Measurements from ENCODE around the gene CTNNA2. TPM values are rescaled to one million over a fixed set of nuclear protein-coding genes. Genes with fewer than 3 reads are reported as not detected.

Gene CTNNA2
- total and polyA plus RNA-seq, 2 of the 8 experiments (the other 6 are each of a cell fraction or from before 2014, with no cell fraction given): 3.9 to 9.0 TPM

DNA sequence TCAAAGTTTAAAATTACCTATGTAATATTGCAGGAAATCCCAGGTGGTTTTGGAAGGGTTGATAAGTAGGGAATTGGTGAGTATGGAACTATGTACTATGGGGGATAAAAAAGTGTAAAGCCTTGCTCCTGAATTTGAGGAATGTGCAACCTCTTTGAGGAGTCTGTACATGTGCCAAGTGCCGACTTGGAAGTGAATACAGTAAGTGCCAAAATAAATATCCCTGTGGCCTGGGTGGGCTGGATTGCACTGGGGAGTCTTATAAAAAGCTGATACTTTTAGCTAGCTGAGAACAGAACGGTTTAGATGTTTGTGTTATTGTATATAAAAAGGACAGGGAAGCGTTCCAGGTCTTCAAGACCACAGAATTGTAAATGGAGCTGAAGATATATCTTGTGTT lies 1108.8 kb downstream of the CTNNA2 start:
- Histone ChIP-seq H3K4me2 (ENCODE audit: insufficient read depth in 1 of 2, low read depth in 2 of 2, low read length in 2 of 2) (no peak overlapping the region), H3K23ac (ENCODE audit: insufficient read length) (no peak overlapping the region), H2BK20ac (ENCODE audit: low read length) (no peak overlapping the region), H4K91ac (replicated peaks; ENCODE audit: insufficient read length, low read length) (no peak overlapping the region), H3K9me3 (ENCODE audit: insufficient read depth in 2 of 2, low read depth in 1 of 2, low read length in 1 of 2) (no peaks in the 10 kb centered on the region), H3K27ac (ENCODE audit: low read depth, low read length) (no peak overlapping the region), H3K14ac (ENCODE audit: insufficient read length) (no peak overlapping the region), H2BK120ac (replicated peaks; ENCODE audit: low read depth, low read length) (no peak overlapping the region), H3K79me2 (ENCODE audit: control insufficient read depth in 1 of 2, insufficient read depth in 2 of 2, low read length in 2 of 2) (no peaks in the 10 kb centered on the region), H3K36me3 (ENCODE audit: control insufficient read depth in 2 of 4, insufficient read depth in 4 of 4, low read length in 3 of 4) (no peaks in the 10 kb centered on the region), H3K23me2 (ENCODE audit: low read depth, low read length) (no peaks in the 10 kb centered on the region), H3K4me1 (replicated peaks in 1 of 4; ENCODE audit: control insufficient read depth in 3 of 4, insufficient read depth in 4 of 4, low read length in 3 of 4) (no peaks in the 10 kb centered on the region), H4K8ac (ENCODE audit: extremely low read depth, insufficient read depth, low read length) (no peak overlapping the region), H3K4me3 (ENCODE audit: extremely low read depth in 1 of 4, insufficient read depth in 2 of 4, low read depth in 3 of 4, low read length in 4 of 4) (no peak overlapping the region), H4K20me1 (replicated peaks in 1 of 2; ENCODE audit: control insufficient read depth in 1 of 2, insufficient read depth in 2 of 2, low read length in 2 of 2) (no peaks in the 10 kb centered on the region), H2BK5ac (ENCODE audit: low read depth, low read length) (no peak overlapping the region), H2AK5ac (ENCODE audit: low read depth, low read length) (no peak overlapping the region), H3K27me3 (replicated peaks in 1 of 4; ENCODE audit: control insufficient read depth in 3 of 4, extremely low read depth in 1 of 4, insufficient read depth in 3 of 4, low read length in 3 of 4) (no peaks in the 10 kb centered on the region), H2BK15ac (ENCODE audit: low read length) (no peak overlapping the region), H3K4ac (replicated peaks; ENCODE audit: insufficient read length, low read depth, low read length) (no peak overlapping the region), H2AFZ (ENCODE audit: low read length) (no peak overlapping the region), H3K56ac (replicated peaks; ENCODE audit: insufficient read length, low read depth, low read length) (no peak overlapping the region), H4K5ac (ENCODE audit: insufficient read length, low read depth, low read length) (no peak overlapping the region), H3K18ac (ENCODE audit: extremely low read depth, low read length) (no peak overlapping the region), H3K9ac (replicated peaks in 1 of 4; ENCODE audit: extremely low read depth in 1 of 4, low read depth in 3 of 4, low read length in 3 of 4) (no peak overlapping the region), H2BK12ac (ENCODE audit: low read depth, low read length) (no peak overlapping the region), H3K79me1 (ENCODE audit: low read depth, low read length) (no peaks in the 10 kb centered on the region)
- FAIRE-seq (no peak), DNase-seq (ENCODE audit: low read depth in 1 of 2, low spot score in 2 of 2) (no peak)
- ChIA-PET POLR2A (ENCODE audit: partially characterized antibody) (no interaction called here), CTCF (ENCODE audit: partially characterized antibody) (interaction anchor here (0.6 kb wide), 1 partner anchor 975 kb away, joined by 3 read pairs; no protein-coding TSS in a partner anchor)
- WGBS, 2 experiments (ENCODE audit: extremely low coverage in 1 of 2, insufficient coverage in 1 of 2, insufficient read length in 1 of 2, insufficient replicate concordance in 2 of 2, low coverage in 1 of 2, low lambda C conversion rate in 2 of 2, missing lambda C conversion rate in 1 of 2): 93% methylated on average over 3 of the region's 3 CpGs; no CpG with 5 or more reads in 1 of the 2 experiments
- TF ChIP-seq, protein P1, sequence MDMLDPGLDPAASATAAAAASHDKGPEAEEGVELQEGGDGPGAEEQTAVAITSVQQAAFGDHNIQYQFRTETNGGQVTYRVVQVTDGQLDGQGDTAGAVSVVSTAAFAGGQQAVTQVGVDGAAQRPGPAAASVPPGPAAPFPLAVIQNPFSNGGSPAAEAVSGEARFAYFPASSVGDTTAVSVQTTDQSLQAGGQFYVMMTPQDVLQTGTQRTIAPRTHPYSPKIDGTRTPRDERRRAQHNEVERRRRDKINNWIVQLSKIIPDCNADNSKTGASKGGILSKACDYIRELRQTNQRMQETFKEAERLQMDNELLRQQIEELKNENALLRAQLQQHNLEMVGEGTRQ (IDR thresholded peaks at IDR 0.05; ENCODE audit: low read length): no peak
- TF ChIP-seq POLR2A (IDR thresholded peaks at IDR 0.05; ENCODE audit: control extremely low read depth in 1 of 2, low read depth in 2 of 2, low read length in 2 of 2): no peak
- no peak for TF ChIP-seq TCF12 (IDR thresholded peaks at IDR 0.05; ENCODE audit: low read depth, low read length)
- no peak for TF ChIP-seq PHF8 (conservative IDR thresholded peaks at IDR 0.05; ENCODE audit: low read depth, low read length)
- TF ChIP-seq FOSL1 (IDR thresholded peaks at IDR 0.05; ENCODE audit: insufficient read depth, low read depth, low read length): no peak
- TF ChIP-seq RBBP5 (IDR thresholded peaks at IDR 0.05; ENCODE audit: borderline replicate concordance, low read depth, low read length): no peak
- no peak for TF ChIP-seq JUN (IDR thresholded peaks at IDR 0.05; ENCODE audit: low read depth, low read length)
- TF ChIP-seq CBX5 (IDR thresholded peaks at IDR 0.05; ENCODE audit: low read depth, low read length): no peak
- no peak for TF ChIP-seq HDAC2 (IDR thresholded peaks at IDR 0.05; ENCODE audit: borderline replicate concordance in 1 of 2, low read depth in 2 of 2, low read length in 2 of 2)
- TF ChIP-seq, protein P2, sequence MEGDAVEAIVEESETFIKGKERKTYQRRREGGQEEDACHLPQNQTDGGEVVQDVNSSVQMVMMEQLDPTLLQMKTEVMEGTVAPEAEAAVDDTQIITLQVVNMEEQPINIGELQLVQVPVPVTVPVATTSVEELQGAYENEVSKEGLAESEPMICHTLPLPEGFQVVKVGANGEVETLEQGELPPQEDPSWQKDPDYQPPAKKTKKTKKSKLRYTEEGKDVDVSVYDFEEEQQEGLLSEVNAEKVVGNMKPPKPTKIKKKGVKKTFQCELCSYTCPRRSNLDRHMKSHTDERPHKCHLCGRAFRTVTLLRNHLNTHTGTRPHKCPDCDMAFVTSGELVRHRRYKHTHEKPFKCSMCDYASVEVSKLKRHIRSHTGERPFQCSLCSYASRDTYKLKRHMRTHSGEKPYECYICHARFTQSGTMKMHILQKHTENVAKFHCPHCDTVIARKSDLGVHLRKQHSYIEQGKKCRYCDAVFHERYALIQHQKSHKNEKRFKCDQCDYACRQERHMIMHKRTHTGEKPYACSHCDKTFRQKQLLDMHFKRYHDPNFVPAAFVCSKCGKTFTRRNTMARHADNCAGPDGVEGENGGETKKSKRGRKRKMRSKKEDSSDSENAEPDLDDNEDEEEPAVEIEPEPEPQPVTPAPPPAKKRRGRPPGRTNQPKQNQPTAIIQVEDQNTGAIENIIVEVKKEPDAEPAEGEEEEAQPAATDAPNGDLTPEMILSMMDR (IDR thresholded peaks at IDR 0.05; ENCODE audit: control extremely low read depth in 1 of 3, insufficient read depth in 1 of 3, low read depth in 1 of 3, low read length in 3 of 3): no peak
- no peak for TF ChIP-seq EZH2 (IDR thresholded peaks at IDR 0.05; ENCODE audit: low read depth, low read length, severe bottlenecking)

Measured in H1 (cell line).